ENCODE results near the gene CTSO. TPM values are rescaled to one million over a fixed set of nuclear protein-coding genes. Genes with fewer than 3 reads are reported as not detected.

The CTSO gene
- total RNA-seq, 1 donor from 2014 or later = 3.7 TPM

DNA sequence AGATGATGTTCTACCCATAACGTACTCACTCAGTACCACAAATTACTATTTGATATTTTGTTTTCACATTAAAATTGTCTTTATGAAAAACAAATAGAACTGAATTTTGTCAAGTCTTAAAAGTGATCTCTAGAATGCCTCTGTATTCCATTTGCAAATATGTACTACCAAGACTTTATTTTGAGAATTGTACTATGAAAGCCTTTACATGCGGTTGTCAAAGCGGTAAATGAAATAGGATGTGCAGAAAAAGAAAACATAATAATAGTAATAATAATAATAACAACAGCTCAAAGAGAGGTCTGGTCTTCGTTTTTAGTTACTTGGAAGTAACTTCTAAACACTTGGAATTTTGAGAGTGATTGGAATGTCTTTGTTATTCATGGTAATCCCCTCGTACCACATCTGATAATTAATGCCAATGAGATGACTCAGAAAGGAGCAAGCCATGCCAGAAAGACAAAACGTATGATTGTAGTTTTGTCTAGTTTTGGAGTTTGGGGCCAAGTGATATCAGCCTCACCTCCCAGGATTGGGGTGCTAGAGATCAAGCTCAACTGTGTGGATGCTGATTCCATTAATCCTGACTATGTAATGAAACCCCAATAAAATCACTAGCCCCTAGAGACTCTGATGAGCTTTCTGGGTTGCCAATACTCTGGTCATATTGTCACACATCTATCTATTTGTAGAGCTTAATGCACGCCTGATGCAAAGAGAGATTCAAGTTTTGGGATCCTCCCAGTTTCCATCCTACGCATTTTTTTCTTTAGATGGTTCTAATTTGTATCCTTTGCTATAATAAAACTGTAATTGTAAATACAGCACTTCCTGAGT lies 20.2 kb upstream of the CTSO start:
- TF ChIP-seq, protein P1, sequence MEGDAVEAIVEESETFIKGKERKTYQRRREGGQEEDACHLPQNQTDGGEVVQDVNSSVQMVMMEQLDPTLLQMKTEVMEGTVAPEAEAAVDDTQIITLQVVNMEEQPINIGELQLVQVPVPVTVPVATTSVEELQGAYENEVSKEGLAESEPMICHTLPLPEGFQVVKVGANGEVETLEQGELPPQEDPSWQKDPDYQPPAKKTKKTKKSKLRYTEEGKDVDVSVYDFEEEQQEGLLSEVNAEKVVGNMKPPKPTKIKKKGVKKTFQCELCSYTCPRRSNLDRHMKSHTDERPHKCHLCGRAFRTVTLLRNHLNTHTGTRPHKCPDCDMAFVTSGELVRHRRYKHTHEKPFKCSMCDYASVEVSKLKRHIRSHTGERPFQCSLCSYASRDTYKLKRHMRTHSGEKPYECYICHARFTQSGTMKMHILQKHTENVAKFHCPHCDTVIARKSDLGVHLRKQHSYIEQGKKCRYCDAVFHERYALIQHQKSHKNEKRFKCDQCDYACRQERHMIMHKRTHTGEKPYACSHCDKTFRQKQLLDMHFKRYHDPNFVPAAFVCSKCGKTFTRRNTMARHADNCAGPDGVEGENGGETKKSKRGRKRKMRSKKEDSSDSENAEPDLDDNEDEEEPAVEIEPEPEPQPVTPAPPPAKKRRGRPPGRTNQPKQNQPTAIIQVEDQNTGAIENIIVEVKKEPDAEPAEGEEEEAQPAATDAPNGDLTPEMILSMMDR (IDR thresholded peaks at IDR 0.05; ENCODE audit: unreplicated experiment) = no peak
- peaks cover 11% of the 10 kb centered on the region for H3K9me3 Mint-ChIP-seq (ENCODE audit: low read depth)
- H3K27me3 Mint-ChIP-seq = no peaks in the 10 kb centered on the region
- H3K4me3 Mint-ChIP-seq (ENCODE audit: low read depth) = no peak overlapping the region
- H3K27ac Mint-ChIP-seq = no peak overlapping the region
- peaks cover 1% of the 10 kb centered on the region for H3K4me1 Mint-ChIP-seq (ENCODE audit: low read depth)
- no peak for DNase-seq (ENCODE audit: low spot score, unreplicated experiment)
- no peaks in the 10 kb centered on the region for H3K36me3 Mint-ChIP-seq (ENCODE audit: insufficient read depth)

DNA sequence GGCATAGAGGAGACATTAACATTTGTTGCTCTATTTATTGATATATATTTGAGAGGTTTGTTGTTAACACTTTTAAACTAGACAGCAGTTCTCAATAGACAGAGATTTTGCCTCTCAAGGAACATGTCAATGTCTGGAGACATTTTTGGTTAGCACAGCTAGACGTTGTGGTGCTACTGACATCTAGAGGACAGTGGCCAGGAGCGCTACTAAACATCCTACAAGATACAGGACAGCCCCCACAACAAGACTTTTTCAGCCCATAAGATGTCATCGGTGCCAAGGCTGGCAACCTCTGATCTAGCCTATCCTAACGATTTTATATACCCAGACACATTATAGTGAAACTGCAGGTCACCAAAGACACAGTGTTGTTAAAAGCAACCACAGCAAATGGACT lies 18.4 kb upstream of the CTSO start:
- no peak for DNase-seq (ENCODE audit: low spot score, unreplicated experiment)
- H3K4me1 Mint-ChIP-seq (ENCODE audit: low read depth) = peaks cover 1% of the 10 kb centered on the region
- H3K27ac Mint-ChIP-seq = no peak overlapping the region
- H3K9me3 Mint-ChIP-seq (ENCODE audit: low read depth) = peaks cover 2% of the 10 kb centered on the region
- TF ChIP-seq, protein P1 (IDR thresholded peaks at IDR 0.05; ENCODE audit: unreplicated experiment) = peak; percentile 33
- H3K4me3 Mint-ChIP-seq (ENCODE audit: low read depth) = no peak overlapping the region
- no peaks in the 10 kb centered on the region for H3K36me3 Mint-ChIP-seq (ENCODE audit: insufficient read depth)
- H3K27me3 Mint-ChIP-seq = no peaks in the 10 kb centered on the region

DNA sequence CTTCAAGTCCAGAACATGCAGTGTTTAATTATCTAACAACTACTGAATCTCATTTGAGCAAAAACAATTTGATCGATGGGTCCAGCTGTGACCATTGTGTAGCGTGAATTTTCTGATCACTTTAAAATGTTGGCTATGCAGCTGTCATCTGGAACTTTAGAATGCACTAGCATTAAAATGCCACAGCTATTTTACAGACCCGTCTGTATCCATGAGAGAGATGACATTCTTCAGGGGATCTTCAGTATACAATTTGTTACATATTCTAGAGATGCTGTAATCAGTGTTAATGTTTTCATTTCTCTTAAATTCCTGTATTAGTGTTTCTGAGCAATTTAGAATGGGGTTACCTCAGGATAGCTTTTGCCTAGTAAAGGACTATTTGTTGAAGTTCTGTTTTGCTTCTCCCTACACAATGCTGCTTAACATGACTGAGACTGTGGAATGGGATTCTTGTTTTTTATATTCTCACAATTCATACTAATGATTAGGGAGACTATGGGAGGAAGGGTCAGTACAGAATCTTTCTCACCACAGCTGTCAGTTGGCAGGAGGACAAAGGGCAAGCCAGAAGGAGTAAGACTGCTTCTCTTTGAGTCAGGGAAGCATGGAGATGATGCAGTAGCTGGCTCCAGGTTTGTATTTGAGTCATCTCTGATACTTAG lies 13.2 kb upstream of the CTSO start:
- H3K9me3 Mint-ChIP-seq (ENCODE audit: low read depth) = no peaks in the 10 kb centered on the region
- no peaks in the 10 kb centered on the region for H3K27me3 Mint-ChIP-seq
- no peak overlapping the region for H3K27ac Mint-ChIP-seq
- no peak for DNase-seq (ENCODE audit: low spot score, unreplicated experiment)
- TF ChIP-seq, protein P1 (IDR thresholded peaks at IDR 0.05; ENCODE audit: unreplicated experiment) = no peak
- peaks cover 1% of the 10 kb centered on the region for H3K4me1 Mint-ChIP-seq (ENCODE audit: low read depth)
- no peak overlapping the region for H3K4me3 Mint-ChIP-seq (ENCODE audit: low read depth)
- H3K36me3 Mint-ChIP-seq (ENCODE audit: insufficient read depth) = no peaks in the 10 kb centered on the region

DNA sequence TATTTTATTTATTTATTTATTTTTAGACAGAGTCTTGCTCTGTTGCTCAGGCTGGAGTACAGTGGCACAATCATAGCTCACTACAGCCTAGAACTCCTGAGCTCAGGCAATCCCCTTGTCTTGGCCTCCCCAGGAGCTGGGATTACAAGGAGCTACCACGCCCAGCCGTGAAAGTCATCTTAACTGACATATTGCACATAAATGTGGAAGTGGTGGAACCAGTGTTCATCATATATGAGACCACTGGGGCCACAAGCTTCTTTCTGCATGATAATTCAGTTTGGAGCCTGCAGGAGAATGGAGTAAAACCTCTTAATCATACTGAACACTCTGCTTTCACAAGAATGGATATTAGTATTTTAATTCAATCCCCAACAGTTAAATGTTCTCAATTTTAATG lies 12.5 kb upstream of the CTSO start:
- H3K27ac Mint-ChIP-seq = no peak overlapping the region
- no peaks in the 10 kb centered on the region for H3K36me3 Mint-ChIP-seq (ENCODE audit: insufficient read depth)
- no peak for DNase-seq (ENCODE audit: low spot score, unreplicated experiment)
- H3K9me3 Mint-ChIP-seq (ENCODE audit: low read depth) = no peaks in the 10 kb centered on the region
- no peak overlapping the region for H3K4me3 Mint-ChIP-seq (ENCODE audit: low read depth)
- H3K27me3 Mint-ChIP-seq = no peaks in the 10 kb centered on the region
- TF ChIP-seq, protein P1 (IDR thresholded peaks at IDR 0.05; ENCODE audit: unreplicated experiment) = no peak
- peaks cover 1% of the 10 kb centered on the region for H3K4me1 Mint-ChIP-seq (ENCODE audit: low read depth)

DNA sequence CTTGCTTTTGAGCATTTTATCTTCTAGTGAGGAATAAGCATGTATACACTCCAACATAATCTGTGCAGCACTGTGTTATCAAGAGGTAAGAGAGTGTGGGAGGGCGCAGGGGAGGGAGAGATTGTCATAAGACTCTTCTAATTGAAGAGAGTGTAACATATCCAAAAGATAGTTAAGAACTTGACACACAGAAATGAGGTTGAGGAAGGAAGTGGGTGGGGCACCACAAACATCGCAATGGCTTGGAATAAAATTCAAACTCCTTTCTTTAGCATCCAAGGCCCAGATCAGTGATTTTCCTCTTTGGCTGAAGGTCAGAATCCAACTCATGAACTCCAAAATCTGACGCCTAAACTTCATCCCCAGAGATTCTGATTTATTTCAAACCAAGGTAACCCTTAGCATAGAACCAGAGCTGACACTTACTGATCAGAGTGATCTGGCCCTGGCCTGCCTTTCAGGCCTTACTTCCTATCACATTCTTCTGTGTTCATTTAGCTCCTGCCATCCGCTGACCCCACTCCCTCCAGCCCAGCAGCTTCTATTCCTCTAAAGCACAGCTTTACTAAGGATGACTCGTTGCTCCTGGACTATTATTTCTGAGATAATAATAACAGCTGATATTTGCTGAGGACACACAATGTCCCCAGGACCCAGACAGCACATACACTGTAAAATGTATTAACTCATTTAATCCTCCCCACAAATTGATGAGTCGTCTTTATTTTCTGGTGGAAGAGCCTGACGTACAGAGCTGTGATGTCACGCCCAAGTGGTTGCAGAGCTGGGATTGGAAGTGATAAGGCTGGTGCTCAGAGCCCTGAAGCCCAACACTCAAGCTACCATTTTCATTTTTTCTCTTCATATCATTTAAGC lies 10.6 kb upstream of the CTSO start:
- peaks cover 1% of the 10 kb centered on the region for H3K4me1 Mint-ChIP-seq (ENCODE audit: low read depth)
- H3K27me3 Mint-ChIP-seq = no peaks in the 10 kb centered on the region
- TF ChIP-seq, protein P1 (IDR thresholded peaks at IDR 0.05; ENCODE audit: unreplicated experiment) = no peak

More for the DNA sequence above, 10.6 kb upstream of the CTSO start:
- DNase-seq (ENCODE audit: low spot score, unreplicated experiment) = no peak
- Mint-ChIP-seq H3K27ac (no peak overlapping the region), H3K36me3 (ENCODE audit: insufficient read depth) (no peaks in the 10 kb centered on the region), H3K4me3 (ENCODE audit: low read depth) (no peak overlapping the region), H3K9me3 (ENCODE audit: low read depth) (no peaks in the 10 kb centered on the region)
